GM21526 (cell line): ENCODE results near the gene RAF1.

Source experiments
- ATAC-seq: cut with Tn5 transposase; IDR thresholded peaks from one replicate; pipeline ENCODE4 v1.9.1; 2021; ENCODE audit warnings: moderate library complexity; ENCODE audit not compliant: unreplicated experiment, low FRiP score

RAF1 gene

GRCh38 chr3:12603969-12604368 is 59.9 kb downstream of the RAF1 start:
- ATAC-seq, result no peak

GRCh38 chr3:12601072-12601471 is 62.8 kb downstream of the RAF1 start:
- ATAC-seq, result no peak

GRCh38 chr3:12598890-12599289 is 65.0 kb downstream of the RAF1 start:
- no peak for ATAC-seq

GRCh38 chr3:12593473-12593872 is 70.4 kb downstream of the RAF1 start:
- ATAC-seq, result no peak

- no peak for ATAC-seq
Observed at GRCh38 chr3:12591997-12592715, 71.8 kb downstream of the RAF1 start.

- no peak for ATAC-seq
Observed at GRCh38 chr3:12591456-12591855, 72.5 kb downstream of the RAF1 start.

- ATAC-seq, result no peak
Observed at GRCh38 chr3:12590096-12590495, 73.8 kb downstream of the RAF1 start.

- ATAC-seq, result no peak
Observed at GRCh38 chr3:12588039-12589009, 75.6 kb downstream of the RAF1 start.

GRCh38 chr3:12586403-12586802 is 77.5 kb downstream of the RAF1 start:
- ATAC-seq, result no peak

- ATAC-seq, result no peak
Observed at GRCh38 chr3:12585970-12586369, 77.9 kb downstream of the RAF1 start.

GRCh38 chr3:12585181-12585580 is 78.7 kb downstream of the RAF1 start:
- no peak for ATAC-seq

GRCh38 chr3:12584083-12584482 is 79.8 kb downstream of the RAF1 start:
- ATAC-seq, result no peak

- ATAC-seq, result no peak
Observed at GRCh38 chr3:12583280-12583679, 80.6 kb downstream of the RAF1 start.

GRCh38 chr3:12582730-12583129 is 81.2 kb downstream of the RAF1 start:
- no peak for ATAC-seq

GRCh38 chr3:12579905-12580304 is 84.0 kb downstream of the RAF1 start:
- ATAC-seq, result no peak

- ATAC-seq, result no peak
Observed at GRCh38 chr3:12579456-12579855, 84.5 kb downstream of the RAF1 start.

GRCh38 chr3:12578742-12579141 is 85.2 kb downstream of the RAF1 start:
- ATAC-seq, result no peak

- ATAC-seq, result no peak
Observed at GRCh38 chr3:12577379-12577778, 86.5 kb downstream of the RAF1 start.

- no peak for ATAC-seq
Observed at GRCh38 chr3:12574661-12575060, 89.3 kb downstream of the RAF1 start.

- no peak for ATAC-seq
Observed at GRCh38 chr3:12574131-12574530, 89.8 kb downstream of the RAF1 start.

GRCh38 chr3:12571986-12572385 is 91.9 kb downstream of the RAF1 start:
- ATAC-seq, result no peak

- no peak for ATAC-seq
Observed at GRCh38 chr3:12569836-12570235, 94.1 kb downstream of the RAF1 start.
